Stimulated activated effector memory CD8-positive, alpha-beta T cell treated with anti-CD3 and anti-CD28 coated beads, Interleukin-12 subunit alpha, Interleukin-12 subunit beta, amount 100 ng/mL, for 72 hours (primary cell): ENCODE measurements around the gene C20orf96.

Source experiments
- ATAC-seq: fragments of 150-1000 bp; cut with Tn5 transposase; 2 replicates; pipeline ENCODE4 v1.10.0; 2021
- DNase-seq, 2 donors: peaks; one replicate each; pipeline ENCODE4 v3.0.0; 2021 to 2022; ENCODE audit warnings: low spot score in 2 of 2
- H3K27ac Mint-ChIP-seq: one replicate; pipeline ENCODE4 v1.8.0; 2022; ENCODE audit warnings: mild to moderate bottlenecking, mixed read lengths
- H3K36me3 Mint-ChIP-seq: one replicate; pipeline ENCODE4 v1.8.0; 2022; ENCODE audit warnings: mild to moderate bottlenecking, mixed read lengths
- H3K4me1 Mint-ChIP-seq: one replicate; pipeline ENCODE4 v1.8.0; 2022; ENCODE audit warnings: mixed read lengths
- H3K4me3 Mint-ChIP-seq: one replicate; pipeline ENCODE4 v1.8.0; 2022; ENCODE audit warnings: mild to moderate bottlenecking, mixed read lengths
- H3K9me3 Mint-ChIP-seq: one replicate; pipeline ENCODE4 v1.8.0; 2022; ENCODE audit warnings: mixed read lengths

C20orf96 gene

DNA sequence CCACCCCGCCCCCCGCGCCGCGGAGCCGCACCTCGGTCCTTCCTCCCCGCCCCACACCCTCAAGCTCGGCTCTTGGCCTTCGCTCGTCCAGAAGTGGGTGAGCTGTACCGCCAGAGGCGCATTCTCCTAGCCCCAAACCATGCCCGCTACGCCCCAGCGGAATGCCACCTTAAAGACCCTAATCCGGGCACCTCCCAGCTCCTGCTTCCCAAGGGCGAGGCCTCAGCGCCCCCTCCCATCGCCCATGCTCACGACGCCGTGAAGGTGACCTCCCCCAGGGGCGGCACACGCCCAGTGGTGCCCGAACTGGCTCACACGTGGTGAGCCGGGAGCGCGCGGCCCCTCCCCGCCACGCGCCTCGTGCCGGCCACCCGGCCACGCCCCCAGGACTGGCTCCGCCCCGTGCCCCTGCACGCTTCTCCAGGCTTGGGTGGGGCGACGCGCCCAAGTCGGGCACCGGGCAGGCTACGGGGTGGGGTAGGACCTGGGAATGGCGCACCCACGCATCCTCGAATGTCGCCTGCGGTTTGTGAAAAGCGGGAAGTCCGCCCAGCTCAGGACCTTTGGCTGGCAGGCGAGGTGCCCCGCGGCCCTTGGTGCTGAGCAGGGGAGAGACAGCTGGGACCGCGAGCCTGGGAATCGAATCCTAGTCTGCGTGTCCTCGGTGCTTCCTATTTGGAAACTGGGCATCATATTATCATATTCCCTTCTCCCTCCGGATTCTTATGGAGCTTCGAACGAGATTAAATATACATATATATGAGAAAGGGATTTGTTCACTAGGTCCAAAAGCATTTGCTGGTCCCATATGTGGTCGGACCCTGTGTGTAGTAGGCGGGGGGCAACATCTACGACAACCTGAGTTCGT is 33.9 kb upstream of the C20orf96 start:
- peak; percentile 76 for ATAC-seq

DNA sequence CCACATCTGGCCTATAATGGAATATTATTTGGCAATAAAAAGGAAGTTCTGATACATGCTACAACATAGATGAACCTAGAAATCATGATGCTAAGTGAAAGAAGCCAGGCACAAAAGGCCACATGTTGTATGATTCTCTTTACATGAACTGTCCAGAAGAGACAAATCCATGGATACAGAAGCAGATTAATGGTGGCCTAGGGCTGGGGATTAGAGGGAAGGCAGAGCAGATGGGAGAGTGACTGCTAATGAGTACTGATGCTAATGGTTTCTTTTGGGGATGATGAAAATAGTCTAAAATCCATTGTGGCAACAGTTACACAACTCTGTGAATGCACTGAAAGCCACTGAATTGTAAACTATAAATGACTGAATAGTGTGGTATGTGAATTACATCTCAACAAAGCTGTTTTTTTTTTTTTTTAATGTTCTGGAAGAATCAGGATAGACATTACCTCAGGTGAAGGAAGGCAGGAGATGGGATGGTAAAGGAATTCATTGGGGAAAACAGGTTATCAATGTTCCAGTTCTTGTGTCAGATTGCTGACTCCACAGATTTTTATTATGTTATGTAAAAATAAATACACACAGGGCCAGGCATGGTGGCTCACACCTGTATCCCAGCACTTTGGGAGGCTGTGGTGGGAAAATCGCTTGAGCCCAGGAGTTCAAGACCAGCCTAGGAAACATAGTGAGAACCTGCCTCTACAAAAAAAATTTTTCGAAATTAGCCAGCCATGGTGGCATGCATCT is 25.9 kb upstream of the C20orf96 start:
- no peak for ATAC-seq
- Mint-ChIP-seq H3K4me3 (no peak overlapping the region), H3K27ac (no peak overlapping the region), H3K9me3 (no peaks in the 10 kb centered on the region), H3K36me3 (no peaks in the 10 kb centered on the region), H3K4me1 (no peaks in the 10 kb centered on the region)
- DNase-seq: no peak

More for the DNA sequence above, 33.9 kb upstream of the C20orf96 start:
- Mint-ChIP-seq H3K4me1 (peaks cover 20% of the 10 kb centered on the region), H3K4me3 (peak overlapping the region; percentile 78), H3K9me3 (no peaks in the 10 kb centered on the region), H3K27ac (peak overlapping the region; percentile 23), H3K36me3 (peaks cover 20% of the 10 kb centered on the region)
- peak; percentile 88 to 95 for DNase-seq

DNA sequence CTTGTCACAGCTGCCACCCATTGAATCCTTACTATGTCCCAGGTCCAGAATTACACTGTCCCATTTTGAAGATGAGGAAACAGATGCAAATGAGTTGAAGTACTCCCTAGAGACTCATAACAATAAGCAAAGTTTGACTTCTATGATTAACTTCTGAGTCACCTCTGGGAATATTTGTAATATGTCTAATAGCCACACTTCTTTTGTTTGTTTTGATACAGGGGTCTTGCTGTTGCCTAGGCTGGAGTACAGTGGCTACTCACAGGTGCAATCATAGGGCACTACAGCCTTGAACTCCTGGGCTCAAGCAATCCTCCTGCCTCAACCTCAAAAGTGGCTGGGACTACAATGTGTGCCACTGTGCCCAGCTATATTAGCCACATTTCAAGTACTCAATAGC is 23.4 kb upstream of the C20orf96 start:
- Mint-ChIP-seq H3K27ac (no peak overlapping the region), H3K36me3 (peaks cover 6% of the 10 kb centered on the region), H3K9me3 (no peaks in the 10 kb centered on the region), H3K4me1 (peaks cover 5% of the 10 kb centered on the region), H3K4me3 (no peak overlapping the region)
- DNase-seq: no peak
- no peak for ATAC-seq

DNA sequence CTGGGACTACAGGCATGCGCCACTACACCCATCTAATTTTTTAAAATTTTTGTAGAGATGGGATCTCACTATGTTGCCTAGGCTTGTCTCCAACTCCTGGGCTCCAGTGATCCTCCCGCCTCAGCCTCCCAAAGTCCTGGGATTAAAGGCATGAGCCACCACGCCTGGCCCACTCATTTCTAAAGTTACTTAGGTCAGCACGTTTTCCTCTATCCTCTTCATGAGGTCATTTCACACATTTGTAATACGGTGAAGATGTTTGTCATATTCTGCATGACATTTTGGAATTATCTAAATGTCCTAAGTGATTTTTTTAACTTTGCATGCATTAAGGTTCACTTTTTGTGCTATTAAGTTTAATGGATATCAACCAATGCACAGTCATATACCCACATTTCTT is 22.9 kb upstream of the C20orf96 start:
- peaks cover 5% of the 10 kb centered on the region for H3K4me1 Mint-ChIP-seq
- no peaks in the 10 kb centered on the region for H3K9me3 Mint-ChIP-seq
- DNase-seq: no peak
- no peak overlapping the region for H3K27ac Mint-ChIP-seq
- no peak for ATAC-seq
- peaks cover 6% of the 10 kb centered on the region for H3K36me3 Mint-ChIP-seq
- no peak overlapping the region for H3K4me3 Mint-ChIP-seq

DNA sequence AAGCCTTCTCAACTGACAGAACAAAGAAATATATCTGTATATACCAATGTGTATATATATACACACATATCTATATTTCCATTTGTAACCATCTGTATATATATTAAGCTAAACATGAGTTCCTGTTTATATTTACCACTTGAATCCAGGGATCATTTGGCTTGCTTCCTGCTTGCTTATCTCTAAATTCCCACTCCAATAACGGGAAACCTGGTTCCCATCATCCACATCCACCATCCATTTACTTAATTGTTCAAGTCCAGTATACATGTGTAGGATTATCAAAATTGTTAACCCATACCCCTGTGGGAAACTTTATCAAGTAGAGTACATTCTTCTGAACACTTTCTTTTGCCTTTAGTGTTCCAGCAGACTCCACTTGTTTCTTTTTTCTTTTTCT is 22.3 kb upstream of the C20orf96 start:
- Mint-ChIP-seq H3K36me3 (peaks cover 6% of the 10 kb centered on the region), H3K4me1 (peaks cover 5% of the 10 kb centered on the region), H3K9me3 (no peaks in the 10 kb centered on the region), H3K4me3 (no peak overlapping the region), H3K27ac (no peak overlapping the region)
- no peak for DNase-seq
- no peak for ATAC-seq

DNA sequence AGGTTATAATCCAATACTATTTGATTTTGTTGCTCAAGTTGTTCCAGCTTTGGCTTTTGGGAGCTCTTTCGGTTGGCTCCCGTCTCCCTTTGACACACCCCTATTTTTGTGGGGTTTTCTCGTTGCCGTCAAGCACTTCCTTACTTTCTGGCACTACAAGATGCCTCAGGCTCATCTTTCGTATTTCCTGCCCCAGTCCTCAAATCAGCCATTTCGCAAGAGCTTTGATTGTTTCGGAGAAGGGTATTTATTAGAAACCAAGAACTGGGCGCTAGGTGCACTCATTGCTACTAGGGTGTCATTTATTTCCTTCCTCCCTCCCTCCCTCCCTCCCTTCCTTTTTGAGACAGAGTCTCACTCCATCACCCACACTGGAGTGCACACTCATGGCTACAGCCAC is 21.5 kb upstream of the C20orf96 start:
- DNase-seq (no peak), ATAC-seq (no peak)
- Mint-ChIP-seq H3K9me3 (no peaks in the 10 kb centered on the region), H3K36me3 (peaks cover 6% of the 10 kb centered on the region), H3K4me1 (peaks cover 5% of the 10 kb centered on the region), H3K27ac (no peak overlapping the region), H3K4me3 (no peak overlapping the region)

DNA sequence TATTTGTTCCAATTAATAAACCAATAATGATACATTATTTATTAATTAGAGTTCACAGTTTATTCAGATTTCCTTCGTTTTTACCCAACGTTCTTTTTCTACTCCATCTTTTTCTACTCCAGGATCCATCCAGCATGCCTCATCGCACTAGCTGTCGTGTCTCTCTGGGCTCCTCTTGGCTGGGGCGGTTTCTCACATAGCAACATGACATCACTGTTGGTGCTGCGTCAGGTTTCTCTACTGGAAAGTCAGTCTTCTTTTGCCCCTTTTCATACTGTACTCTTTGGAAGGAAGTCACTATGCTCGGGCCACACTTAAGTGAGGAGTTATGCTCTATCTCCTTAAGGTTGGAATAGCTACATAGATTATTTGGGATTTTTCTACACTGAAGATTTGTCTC is 21.1 kb upstream of the C20orf96 start:
- peaks cover 6% of the 10 kb centered on the region for H3K36me3 Mint-ChIP-seq
- no peak for DNase-seq
- no peak overlapping the region for H3K27ac Mint-ChIP-seq
- peaks cover 5% of the 10 kb centered on the region for H3K4me1 Mint-ChIP-seq
- H3K4me3 Mint-ChIP-seq: no peak overlapping the region
- H3K9me3 Mint-ChIP-seq: no peaks in the 10 kb centered on the region
- ATAC-seq: no peak

DNA sequence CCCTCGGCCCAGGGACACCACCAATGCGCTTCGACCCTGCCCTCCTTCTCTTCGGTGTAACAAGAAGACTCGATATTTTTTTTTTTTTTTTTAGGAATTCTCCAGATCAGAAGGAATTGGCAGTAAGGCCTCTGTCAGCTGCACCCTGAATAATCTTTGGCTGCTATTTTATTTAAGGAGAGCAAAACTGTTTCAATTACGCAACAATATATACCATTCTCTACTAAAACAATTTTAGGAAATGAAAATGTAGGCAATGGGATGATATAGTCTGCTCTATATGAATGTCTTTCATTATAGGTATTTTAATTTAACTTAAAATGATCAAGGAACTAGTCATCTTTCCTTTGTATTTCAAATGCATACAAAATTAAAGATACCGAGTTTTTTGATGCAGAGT is 20.1 kb upstream of the C20orf96 start:
- Mint-ChIP-seq H3K36me3 (peaks cover 6% of the 10 kb centered on the region), H3K9me3 (no peaks in the 10 kb centered on the region), H3K4me1 (peaks cover 5% of the 10 kb centered on the region), H3K27ac (peak overlapping the region; percentile 65), H3K4me3 (peak overlapping the region; percentile 59)
- ATAC-seq: no peak
- no peak for DNase-seq

DNA sequence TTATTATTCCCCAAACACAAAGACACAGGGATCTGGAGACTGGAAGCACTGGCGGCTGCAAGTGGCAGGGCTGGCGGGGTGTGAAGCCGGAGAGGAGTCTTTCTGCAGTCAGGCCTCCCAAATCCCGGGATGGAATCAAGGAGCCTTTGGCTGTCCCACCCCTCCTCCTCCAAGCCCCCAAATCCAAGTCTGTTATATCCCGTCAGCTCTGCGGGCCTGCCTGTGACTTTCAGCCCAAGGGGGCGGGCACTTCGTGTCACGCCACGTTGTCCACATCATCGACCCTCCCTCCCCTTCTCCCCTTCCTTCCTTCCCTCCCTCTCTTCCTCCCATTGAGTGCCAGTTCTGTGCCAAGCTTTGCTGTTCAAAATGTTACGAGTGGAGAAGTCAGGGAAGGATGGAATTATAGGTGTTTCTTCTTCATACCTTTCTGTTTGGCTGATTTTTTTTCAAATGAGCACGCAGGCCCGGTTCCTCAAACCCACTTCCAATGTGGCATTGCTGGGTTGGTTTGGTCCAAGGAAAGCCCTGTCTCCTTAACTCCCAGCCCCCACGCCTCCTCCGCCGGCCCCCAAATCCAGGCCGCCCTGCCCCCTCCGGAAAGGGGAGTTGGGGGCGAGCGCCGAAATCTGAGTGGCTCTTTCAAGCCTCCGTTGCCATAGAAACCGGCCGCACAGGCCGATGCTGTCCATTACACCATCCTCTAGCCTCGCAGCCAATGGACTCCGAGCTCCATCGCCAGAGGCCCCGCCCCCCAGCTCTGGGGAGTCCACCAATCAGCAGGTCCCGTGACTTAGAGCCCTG is 19.5 kb upstream of the C20orf96 start:
- peak overlapping the region; percentile 59 for H3K4me3 Mint-ChIP-seq
- no peaks in the 10 kb centered on the region for H3K9me3 Mint-ChIP-seq
- H3K27ac Mint-ChIP-seq: peak overlapping the region; percentile 65
- DNase-seq: peak; percentile 32 to 80
- H3K36me3 Mint-ChIP-seq: peaks cover 6% of the 10 kb centered on the region
- peaks cover 5% of the 10 kb centered on the region for H3K4me1 Mint-ChIP-seq
- ATAC-seq: peak; percentile 98

DNA sequence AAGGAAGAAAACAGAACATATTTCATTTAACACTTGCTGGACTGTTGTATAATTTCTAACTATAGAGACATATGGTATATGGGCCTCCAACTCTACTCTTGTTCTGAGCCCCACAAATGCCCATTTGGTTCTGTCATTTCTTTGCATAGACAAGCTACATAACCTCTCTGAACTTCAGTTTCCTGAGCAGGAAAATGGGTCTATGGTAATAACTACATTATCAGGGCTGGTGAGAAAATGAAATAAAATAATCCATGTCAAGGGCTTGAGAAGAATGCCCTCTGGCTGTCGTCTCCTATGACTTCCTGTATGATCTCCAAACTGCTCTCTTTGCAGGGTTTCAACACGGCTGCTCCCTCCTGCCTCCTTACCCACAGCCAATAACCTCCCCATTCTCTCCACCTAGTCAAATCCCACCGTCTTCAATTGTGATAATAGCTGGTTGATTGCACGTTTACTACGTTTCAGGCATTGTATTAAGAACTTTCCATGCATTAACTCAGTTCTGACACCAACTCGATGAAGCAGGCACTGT is 18.8 kb upstream of the C20orf96 start:
- DNase-seq (no peak), ATAC-seq (no peak)
- H3K4me3 Mint-ChIP-seq: no peak overlapping the region
- no peaks in the 10 kb centered on the region for H3K9me3 Mint-ChIP-seq
- peaks cover 6% of the 10 kb centered on the region for H3K36me3 Mint-ChIP-seq
- no peak overlapping the region for H3K27ac Mint-ChIP-seq
- H3K4me1 Mint-ChIP-seq: peaks cover 5% of the 10 kb centered on the region

DNA sequence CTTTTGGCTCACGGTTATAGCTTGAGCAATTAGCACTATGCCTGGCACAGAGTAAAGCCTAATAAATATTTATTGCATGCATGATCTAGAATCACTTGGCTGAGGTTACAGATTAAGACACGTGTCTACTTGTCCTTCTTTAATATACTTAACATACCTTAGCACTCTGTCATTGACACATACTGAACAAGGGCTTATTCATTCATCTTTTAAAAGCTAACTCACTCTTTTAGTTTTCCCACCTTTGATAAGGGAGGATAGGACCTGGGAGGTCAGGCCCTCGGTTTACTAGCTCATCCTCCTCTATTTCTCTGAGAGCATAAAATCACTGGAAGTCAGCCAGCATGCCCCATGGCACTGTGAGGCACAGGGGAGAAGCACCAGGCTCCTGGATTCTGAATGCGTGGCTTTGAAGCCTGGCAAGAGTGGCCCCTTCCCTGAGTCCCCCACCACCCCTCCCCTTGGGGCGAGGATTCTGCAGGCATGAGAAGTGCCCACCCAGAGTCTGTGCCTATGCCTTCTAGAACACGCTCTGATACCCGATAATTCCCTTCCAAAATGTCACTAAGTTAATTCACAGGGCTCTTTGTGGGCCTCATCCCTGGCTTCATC is 18.0 kb upstream of the C20orf96 start:
- peaks cover 6% of the 10 kb centered on the region for H3K36me3 Mint-ChIP-seq
- no peak overlapping the region for H3K27ac Mint-ChIP-seq
- no peaks in the 10 kb centered on the region for H3K9me3 Mint-ChIP-seq
- H3K4me1 Mint-ChIP-seq: peaks cover 5% of the 10 kb centered on the region
- ATAC-seq: no peak
- H3K4me3 Mint-ChIP-seq: no peak overlapping the region
- no peak for DNase-seq

DNA sequence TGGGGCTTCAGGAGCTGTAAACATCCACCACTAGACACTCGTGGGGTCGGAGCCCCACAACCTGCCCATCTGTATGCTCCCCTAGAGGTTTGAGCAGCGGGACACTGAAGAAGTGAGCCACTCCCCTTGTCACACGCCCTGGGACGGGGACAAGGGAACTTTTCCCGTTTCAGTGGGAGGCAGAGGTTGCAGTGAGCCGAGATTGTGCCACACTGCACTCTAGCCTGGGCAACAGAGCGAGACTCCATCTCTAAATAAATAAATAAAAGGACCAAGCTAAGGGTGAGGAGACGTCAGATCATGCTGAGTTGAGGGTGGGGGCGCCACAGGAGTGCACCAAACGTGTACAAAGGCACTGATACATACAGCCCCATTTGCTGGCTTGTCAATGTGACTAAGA is 15.2 kb upstream of the C20orf96 start:
- H3K27ac Mint-ChIP-seq: no peak overlapping the region
- H3K36me3 Mint-ChIP-seq: peaks cover 15% of the 10 kb centered on the region
- ATAC-seq (no peak), DNase-seq (no peak)
- H3K4me1 Mint-ChIP-seq: peaks cover 18% of the 10 kb centered on the region
- H3K4me3 Mint-ChIP-seq: no peak overlapping the region
- H3K9me3 Mint-ChIP-seq: no peaks in the 10 kb centered on the region

DNA sequence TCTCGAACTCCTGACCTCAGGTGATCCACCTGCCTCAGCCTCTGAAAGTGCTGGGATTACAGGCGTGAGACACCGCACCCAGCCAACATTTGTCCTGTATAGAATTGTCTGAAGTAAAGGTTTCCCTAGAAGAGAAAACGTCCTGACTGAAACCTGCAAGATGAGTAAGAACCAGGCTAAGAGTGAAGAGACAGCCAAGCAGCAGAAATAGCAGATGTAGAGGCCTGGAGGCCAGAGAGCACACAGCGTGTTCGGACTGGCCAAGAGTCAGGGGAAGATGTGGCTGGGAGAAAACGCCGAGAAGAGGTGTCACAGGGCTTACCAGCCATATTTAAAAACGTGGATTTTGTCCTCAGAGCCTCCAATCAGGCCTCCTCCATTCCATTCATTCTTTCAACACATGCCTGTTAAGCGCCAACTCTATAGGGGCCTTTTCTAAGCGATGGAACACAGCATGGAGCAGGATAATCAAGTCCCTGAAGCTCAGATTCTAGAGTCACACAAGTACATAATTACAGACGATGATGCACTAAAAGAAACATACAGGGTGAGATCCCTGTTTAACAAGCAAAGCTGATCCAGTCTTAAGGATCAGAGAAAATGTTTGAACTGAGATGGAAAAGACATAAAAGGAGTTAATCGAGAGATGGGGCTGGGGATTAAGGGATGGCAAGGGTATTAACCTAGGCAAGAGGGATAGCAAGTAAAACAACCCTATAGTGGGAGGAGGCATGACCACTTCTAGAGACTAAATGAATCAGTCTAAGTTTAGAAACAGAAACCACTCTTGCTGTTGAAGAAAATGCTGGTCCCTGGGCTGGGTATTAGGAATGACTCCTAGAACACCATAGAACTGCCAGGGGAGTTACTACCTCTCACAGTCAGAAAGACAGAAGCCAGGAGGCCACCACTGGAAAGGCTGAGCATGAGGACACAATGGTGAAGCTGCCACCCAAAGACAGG is 11.6 kb upstream of the C20orf96 start:
- H3K36me3 Mint-ChIP-seq: peaks cover 41% of the 10 kb centered on the region
- no peak overlapping the region for H3K27ac Mint-ChIP-seq
- DNase-seq (no peak), ATAC-seq (no peak)
- no peaks in the 10 kb centered on the region for H3K9me3 Mint-ChIP-seq
- no peak overlapping the region for H3K4me3 Mint-ChIP-seq
- H3K4me1 Mint-ChIP-seq: peaks cover 39% of the 10 kb centered on the region
